ENCODE measurements around the gene SMIM28. TPM values are rescaled to one million over a fixed set of nuclear protein-coding genes. Genes with fewer than 3 reads are reported as not detected.
A peak's percentile ranks its signal among the peaks of the same experiment; 100 is the strongest.

SMIM28 gene
- total and polyA plus RNA-seq, 2 donors (not counting 3 experiments of a cell fraction or from before 2014, with no cell fraction given): not detected

DNA sequence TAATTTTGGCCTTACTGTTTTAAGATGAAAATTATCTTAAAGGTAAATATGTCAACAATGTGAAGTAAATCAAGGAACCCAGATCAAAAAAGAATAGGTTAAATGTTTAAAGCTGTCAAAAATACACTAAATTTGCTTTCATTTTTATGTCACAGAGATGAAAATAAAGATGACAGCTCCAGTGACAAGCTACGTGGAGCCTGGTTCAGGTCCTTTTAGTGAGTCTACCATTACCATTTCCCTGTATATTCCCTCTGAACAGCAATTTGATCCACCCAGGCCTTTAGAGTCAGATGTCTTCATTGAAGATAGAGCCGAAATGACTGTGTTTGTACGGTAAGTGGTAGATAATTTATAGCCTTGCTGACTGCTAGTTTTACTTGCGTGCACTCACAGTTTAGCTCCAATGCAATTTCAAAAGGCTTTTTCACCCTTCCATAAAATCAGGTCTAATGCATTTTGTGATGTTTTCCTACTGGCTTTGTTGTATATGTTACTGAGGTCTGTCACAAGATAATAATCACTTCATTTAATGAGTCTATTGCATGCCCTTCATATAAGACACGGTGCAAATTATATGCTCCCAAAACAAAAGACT is 28.2 kb downstream of the SMIM28 start:
- TF ChIP-seq GATA2 (IDR thresholded peaks at IDR 0.05; ENCODE audit: insufficient read depth, insufficient read length, low read depth, low read length) (no peak), POLR2AphosphoS5 (IDR thresholded peaks at IDR 0.05; ENCODE audit: insufficient read depth, low read depth, low read length) (no peak), FOS (IDR thresholded peaks at IDR 0.05; ENCODE audit: borderline replicate concordance, insufficient read depth, low read length) (no peak), MYC (IDR thresholded peaks at IDR 0.05; ENCODE audit: low read depth, low read length) (no peak), POLR2A (IDR thresholded peaks at IDR 0.05; ENCODE audit: low read depth, low read length) (no peak), EZH2 (IDR thresholded peaks at IDR 0.05; ENCODE audit: borderline replicate concordance, low read depth, low read length, severe bottlenecking) (no peak), JUN (IDR thresholded peaks at IDR 0.05; ENCODE audit: borderline replicate concordance, insufficient read depth, insufficient read length, low read depth) (no peak)
- TF ChIP-seq, protein P1, sequence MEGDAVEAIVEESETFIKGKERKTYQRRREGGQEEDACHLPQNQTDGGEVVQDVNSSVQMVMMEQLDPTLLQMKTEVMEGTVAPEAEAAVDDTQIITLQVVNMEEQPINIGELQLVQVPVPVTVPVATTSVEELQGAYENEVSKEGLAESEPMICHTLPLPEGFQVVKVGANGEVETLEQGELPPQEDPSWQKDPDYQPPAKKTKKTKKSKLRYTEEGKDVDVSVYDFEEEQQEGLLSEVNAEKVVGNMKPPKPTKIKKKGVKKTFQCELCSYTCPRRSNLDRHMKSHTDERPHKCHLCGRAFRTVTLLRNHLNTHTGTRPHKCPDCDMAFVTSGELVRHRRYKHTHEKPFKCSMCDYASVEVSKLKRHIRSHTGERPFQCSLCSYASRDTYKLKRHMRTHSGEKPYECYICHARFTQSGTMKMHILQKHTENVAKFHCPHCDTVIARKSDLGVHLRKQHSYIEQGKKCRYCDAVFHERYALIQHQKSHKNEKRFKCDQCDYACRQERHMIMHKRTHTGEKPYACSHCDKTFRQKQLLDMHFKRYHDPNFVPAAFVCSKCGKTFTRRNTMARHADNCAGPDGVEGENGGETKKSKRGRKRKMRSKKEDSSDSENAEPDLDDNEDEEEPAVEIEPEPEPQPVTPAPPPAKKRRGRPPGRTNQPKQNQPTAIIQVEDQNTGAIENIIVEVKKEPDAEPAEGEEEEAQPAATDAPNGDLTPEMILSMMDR (IDR thresholded peaks at IDR 0.05; ENCODE audit: extremely low read depth in 1 of 2, insufficient read depth in 1 of 2, low read depth in 1 of 2, low read length in 2 of 2): no peak
- TF ChIP-seq, protein P2, sequence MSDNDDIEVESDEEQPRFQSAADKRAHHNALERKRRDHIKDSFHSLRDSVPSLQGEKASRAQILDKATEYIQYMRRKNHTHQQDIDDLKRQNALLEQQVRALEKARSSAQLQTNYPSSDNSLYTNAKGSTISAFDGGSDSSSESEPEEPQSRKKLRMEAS (IDR thresholded peaks at IDR 0.05; ENCODE audit: insufficient read depth, insufficient read length): no peak
- peak overlapping the region; percentile 95 for H3K4me2 ChIP-seq (ENCODE audit: insufficient read depth, low read length)
- no peak overlapping the region for H3K9ac ChIP-seq (replicated peaks; ENCODE audit: extremely low read depth, insufficient read depth, low read length)
- no TSS peak for BruUV-seq (replicated peaks)
- FAIRE-seq (peak; percentile 24), DNase-seq (ENCODE audit: low read depth, low spot score) (no peak)
- H3K27ac ChIP-seq (ENCODE audit: insufficient read depth, low read depth, low read length): no peak overlapping the region
- H3K4me3 ChIP-seq (replicated peaks in 1 of 3; ENCODE audit: insufficient read depth in 1 of 3, low read depth in 1 of 3, low read length in 3 of 3): peak overlapping the region in 1 of 3 experiments; percentile 76
- dilution Hi-C loops (cut with MboI; ENCODE audit: extremely low pct_ligation_motif_present, low sequenced_read_pairs): no loop called here
- peaks cover 26% of the 10 kb centered on the region for H3K4me1 ChIP-seq (ENCODE audit: control insufficient read depth, extremely low read depth, insufficient read depth, low read length)
- peaks cover 6% of the 10 kb centered on the region for H3K79me2 ChIP-seq (ENCODE audit: control insufficient read depth, insufficient read depth, low read length)
- no peaks in the 10 kb centered on the region for H3K9me1 ChIP-seq (replicated peaks; ENCODE audit: control insufficient read depth, extremely low read depth, insufficient read depth, low read length)
- no peaks in the 10 kb centered on the region for H3K9me3 ChIP-seq (replicated peaks; ENCODE audit: control insufficient read depth, insufficient read depth, low read length)
- POLR2A ChIA-PET: interaction anchor here (0.5 kb wide), 1 partner anchor 209 kb away, joined by 4 read pairs; no protein-coding TSS in a partner anchor
- no peaks in the 10 kb centered on the region for H4K20me1 ChIP-seq (replicated peaks; ENCODE audit: control insufficient read depth, extremely low read depth, insufficient read depth, low read length)
- CTCF ChIA-PET: interaction anchor here (1.6 to 5.2 kb wide), 4 partner anchors 59 to 290 kb away, joined by 4 to 50 read pairs (median 6); no protein-coding TSS in a partner anchor
- peaks cover 10 to 15% of the 10 kb centered on the region in 2 experiments for H3K36me3 ChIP-seq (ENCODE audit: control insufficient read depth in 2 of 2, extremely low read depth in 1 of 2, insufficient read depth in 2 of 2, low read length in 2 of 2)
- intact Hi-C loops (cut with micrococcal nuclease): loop anchor here (2.0 to 5.0 kb wide), 5 partner anchors 33 to 251 kb away; partner anchors contain the start of gene ARFGEF3
- H2AFZ ChIP-seq (ENCODE audit: low read depth, low read length): no peak overlapping the region
- H3K27me3 ChIP-seq (ENCODE audit: control insufficient read depth in 2 of 2, insufficient read depth in 2 of 2, low read length in 2 of 2): no peaks in the 10 kb centered on the region
